CD14-positive monocyte (primary cell): ENCODE measurements around the gene GPR3. TPM values are rescaled to one million over a fixed set of nuclear protein-coding genes. Genes with fewer than 3 reads are reported as not detected.

ENCODE experiments used
- DNase-seq, 3 donors: peaks; one replicate each; pipeline ENCODE4 v3.0.0-alpha.2; 2011 to 2022
- H2AFZ ChIP-seq: 2 replicates; pipeline ENCODE4 v1.6.0; 2012; ENCODE audit warnings: mild to moderate bottlenecking, low read depth, low read length, inconsistent platforms; ENCODE audit not compliant: insufficient read depth, poor library complexity, severe bottlenecking
- H3K27ac ChIP-seq, 2 donors: 1 replicate in 1 of 2; 2 replicates in 1 of 2; pipeline ENCODE4 v1.5.1; 2012 to 2013; ENCODE audit warnings: low read length in 2 of 2, control low read depth in 1 of 2, inconsistent platforms in 1 of 2, low read depth in 1 of 2, mild to moderate bottlenecking in 1 of 2
- H3K27me3 ChIP-seq, 2 donors: one replicate each; pipeline versions ENCODE4 v1.6.0 to v1.6.1; 2011 to 2013; ENCODE audit warnings: low read length in 2 of 2; ENCODE audit not compliant: control insufficient read depth in 2 of 2, insufficient read depth in 2 of 2
- H3K36me3 ChIP-seq, 2 donors: replicated peaks in 1 of 2; 1 replicate in 1 of 2; 2 replicates in 1 of 2; pipeline versions ENCODE4 v1.5.1 to v1.6.1; 2012 to 2013; ENCODE audit warnings: low read length in 2 of 2, control low read depth in 1 of 2, inconsistent platforms in 1 of 2, mild to moderate bottlenecking in 1 of 2; ENCODE audit not compliant: insufficient read depth in 2 of 2, control insufficient read depth in 1 of 2
- H3K4me1 ChIP-seq, 2 donors: 1 replicate in 1 of 2; 2 replicates in 1 of 2; pipeline versions ENCODE4 v1.5.1 to v1.6.1; 2012 to 2013; ENCODE audit warnings: low read length in 2 of 2, control low read depth in 1 of 2, inconsistent platforms in 1 of 2, mild to moderate bottlenecking in 1 of 2, moderate library complexity in 1 of 2; ENCODE audit not compliant: insufficient read depth in 2 of 2, control insufficient read depth in 1 of 2
- H3K4me2 ChIP-seq: replicated peaks from 2 replicates; pipeline ENCODE3; 2012; ENCODE audit warnings: low read length, moderate library complexity, mild to moderate bottlenecking; ENCODE audit not compliant: poor library complexity, severe bottlenecking; ENCODE audit errors: extremely low read depth
- H3K4me3 ChIP-seq, 3 experiments: fragments of 200-600 bp in 1 of 3; sonication (generic) in 1 of 3; replicated peaks in 1 of 3; 1 replicate in 2 of 3; 2 replicates in 1 of 3; pipeline ENCODE4 v1.5.1; 2011 to 2013; ENCODE audit warnings: low read length in 3 of 3, mild to moderate bottlenecking in 3 of 3, control low read depth in 2 of 3, low read depth in 2 of 3, inconsistent platforms in 1 of 3, moderate library complexity in 1 of 3
- H3K79me2 ChIP-seq: 2 replicates; pipeline ENCODE4 v1.6.0; 2012; ENCODE audit warnings: mild to moderate bottlenecking, control low read depth, inconsistent platforms, low read length, moderate library complexity; ENCODE audit not compliant: insufficient read depth
- H3K9ac ChIP-seq: 2 replicates; pipeline ENCODE4 v1.6.0; 2017; ENCODE audit warnings: low read length, mild to moderate bottlenecking; ENCODE audit not compliant: insufficient read depth, poor library complexity, severe bottlenecking
- H3K9me3 ChIP-seq, 2 donors: replicated peaks in 1 of 2; 1 replicate in 1 of 2; 2 replicates in 1 of 2; pipeline versions ENCODE4 v1.5.1 to v1.6.1; 2012 to 2013; ENCODE audit warnings: low read length in 2 of 2, control low read depth in 1 of 2; ENCODE audit not compliant: control insufficient read depth in 1 of 2, insufficient read depth in 1 of 2
- H4K20me1 ChIP-seq: 2 replicates; pipeline ENCODE4 v1.6.0; 2012; ENCODE audit warnings: mild to moderate bottlenecking, low read length, control low read depth, moderate library complexity; ENCODE audit not compliant: insufficient read depth
- H3K27ac Mint-ChIP-seq, 7 donors: one replicate each; pipeline ENCODE4 v1.8.0; 2020; ENCODE audit warnings: mild to moderate bottlenecking in 7 of 7, mixed read lengths in 7 of 7, moderate library complexity in 6 of 7, inconsistent platforms in 2 of 7
- H3K27me3 Mint-ChIP-seq, 3 donors: one replicate each; pipeline ENCODE4 v1.8.0; 2021 to 2022; ENCODE audit warnings: low read depth in 3 of 3, mild to moderate bottlenecking in 3 of 3, mixed read lengths in 3 of 3, moderate library complexity in 3 of 3, inconsistent platforms in 1 of 3
- H3K36me3 Mint-ChIP-seq, 2 donors: one replicate each; pipeline ENCODE4 v1.8.0; 2020; ENCODE audit warnings: mixed read lengths in 2 of 2, inconsistent platforms in 1 of 2, mild to moderate bottlenecking in 1 of 2
- H3K4me1 Mint-ChIP-seq: one replicate; pipeline ENCODE4 v1.8.0; 2020; ENCODE audit warnings: mild to moderate bottlenecking, mixed read lengths
- H3K4me3 Mint-ChIP-seq, 2 donors: one replicate each; pipeline ENCODE4 v1.8.0; 2020; ENCODE audit warnings: mild to moderate bottlenecking in 2 of 2, mixed read lengths in 2 of 2, moderate library complexity in 1 of 2
- H3K9me3 Mint-ChIP-seq, 7 donors: one replicate each; pipeline ENCODE4 v1.8.0; 2020 to 2022; ENCODE audit warnings: mixed read lengths in 7 of 7, mild to moderate bottlenecking in 6 of 7, moderate library complexity in 6 of 7, inconsistent platforms in 2 of 7
- CTCF ChIP-seq: fragments of 200-600 bp; IDR thresholded peaks from one replicate; pipeline ENCODE4 v1.8.0; 2022; ENCODE audit warnings: antibody characterized with exemption, mild to moderate bottlenecking
- WGBS: methylation state at CpG from one replicate; pipeline ENCODE4 v1.1.5; 2013; ENCODE audit warnings: missing lambda C conversion rate; ENCODE audit not compliant: insufficient coverage; 5-methylcytosine and 5-hydroxymethylcytosine counted together
- intact Hi-C, 2 donors: fragments of 100-400 bp; cut with micrococcal nuclease; formaldehyde crosslinking; loops; one replicate each; pipeline versions ENCODE4 v1.15.0 to v1.15.1; 2023
- polyA plus RNA-seq, 3 donors: library from polyadenylated mRNA; depleted of rRNA in 1 of 3; unstranded in 2 of 3; stranded (reverse) in 1 of 3; fragments of 300-500 nt in 2 of 3; fragments of >200 nt in 1 of 3; fragmentation: Illumina TruSeq in 2 of 3; gene quantifications; 1 replicate in 2 of 3; 2 replicates in 1 of 3; pipeline ENCODE4 v1.2.3, GENCODE V29; 2012 to 2021

The GPR3 gene
- polyA plus RNA-seq, 3 donors, result 0.26 to 2.7 TPM; not detected in 1

GRCh38 chr1:27346991-27347624 is 45.3 kb upstream of the GPR3 start:
- H3K27me3 Mint-ChIP-seq, result peaks cover under 1 to 11% (median 2%) of the 10 kb centered on the region in 3 donors
- Histone ChIP-seq H3K27me3 (peaks cover 0 to 2% of the 10 kb centered on the region in 2 donors), H3K9ac (no peak overlapping the region), H3K4me3 (no peak overlapping the region), H2AFZ (no peak overlapping the region), H3K27ac (no peak overlapping the region), H3K9me3 (no peaks in the 10 kb centered on the region), H3K4me2 (no peak overlapping the region), H3K36me3 (peaks cover 29 to 49% of the 10 kb centered on the region in 2 donors), H3K4me1 (peaks cover 29 to 44% of the 10 kb centered on the region in 2 donors), H3K79me2 (peaks cover 32% of the 10 kb centered on the region), H4K20me1 (peaks cover 4% of the 10 kb centered on the region)
- no peak overlapping the region for H3K4me3 Mint-ChIP-seq
- H3K27ac Mint-ChIP-seq, result peak overlapping the region in 1 of 7 donors; percentile 54
- 93% methylated on average over 8 of the region's 14 CpGs for WGBS
- peaks cover 28 to 53% of the 10 kb centered on the region in 2 donors for H3K36me3 Mint-ChIP-seq
- peaks cover 39% of the 10 kb centered on the region for H3K4me1 Mint-ChIP-seq
- peaks cover 0 to 2% (median 0%) of the 10 kb centered on the region in 7 donors for H3K9me3 Mint-ChIP-seq
- intact Hi-C loops, result no loop called here
- no peak for TF ChIP-seq CTCF
- no peak for DNase-seq

- Histone ChIP-seq H3K4me1 (peaks cover 9 to 24% of the 10 kb centered on the region in 2 donors), H3K79me2 (peaks cover 13% of the 10 kb centered on the region), H3K9me3 (no peaks in the 10 kb centered on the region), H3K27ac (no peak overlapping the region), H3K9ac (no peak overlapping the region), H3K36me3 (peaks cover 35 to 58% of the 10 kb centered on the region in 2 donors), H2AFZ (peak overlapping the region; percentile 77), H3K4me2 (peak overlapping the region; percentile 70), H3K27me3 (peaks cover 0 to 2% of the 10 kb centered on the region in 2 donors), H3K4me3 (peak overlapping the region in 2 of 3 experiments; percentile 18 to 66), H4K20me1 (peaks cover 4% of the 10 kb centered on the region)
- H3K27ac Mint-ChIP-seq, result peak overlapping the region in 1 of 7 donors; percentile 25
- peaks cover 32 to 69% of the 10 kb centered on the region in 2 donors for H3K36me3 Mint-ChIP-seq
- no peak for TF ChIP-seq CTCF
- DNase-seq, result no peak
- H3K4me1 Mint-ChIP-seq, result peaks cover 19% of the 10 kb centered on the region
- WGBS, result 59% methylated on average over 43 of the region's 51 CpGs
- peaks cover 0 to 2% (median 0%) of the 10 kb centered on the region in 7 donors for H3K9me3 Mint-ChIP-seq
- H3K27me3 Mint-ChIP-seq, result peaks cover 1 to 11% (median 4%) of the 10 kb centered on the region in 3 donors
- H3K4me3 Mint-ChIP-seq, result peak overlapping the region; percentile 67 to 68
- intact Hi-C loops, result no loop called here
These were observed 43.3 kb upstream of the GPR3 start for GRCh38 chr1:27348861-27349783.
